H1 (cell line): ENCODE results near the gene SPEN. TPM values are rescaled to one million over a fixed set of nuclear protein-coding genes. Genes with fewer than 3 reads are reported as not detected.

Source experiments
- CTCF ChIA-PET: fragments of 300-600 bp; sonication (Branson Sonifier 250); formaldehyde crosslinking; loops from one replicate; lab custom pipeline; 2021; ENCODE audit not compliant: partially characterized antibody; lab: Charles Lee
- POLR2A ChIA-PET: fragments of 300-600 bp; sonication (Branson Sonifier 250); formaldehyde crosslinking; loops from one replicate; lab custom pipeline; 2021; ENCODE audit warnings: inconsistent platforms; ENCODE audit not compliant: partially characterized antibody; lab: Charles Lee
- DNase-seq, 2 experiments: peaks; one replicate each; pipeline versions ENCODE4 v3.0.0 to v3.0.0-alpha.2; 2010 to 2022; ENCODE audit warnings: low spot score in 2 of 2, low read depth in 1 of 2, mixed read lengths in 1 of 2
- FAIRE-seq: peaks from 2 replicates; lab custom pipeline; 2011; peaks lifted over from hg19 to GRCh38; lab: Jason Lieb, UNC
- H2AFZ ChIP-seq: 2 replicates; pipeline ENCODE4 v1.8.1; 2012; ENCODE audit warnings: low read length, inconsistent platforms
- H2AK5ac ChIP-seq: 2 replicates; pipeline ENCODE4 v1.6.1; 2013; ENCODE audit warnings: low read depth, low read length
- H2BK120ac ChIP-seq: replicated peaks from 2 replicates; pipeline ENCODE3; 2013; ENCODE audit warnings: low read depth, low read length, inconsistent platforms
- H2BK12ac ChIP-seq: 2 replicates; pipeline ENCODE4 v1.6.1; 2013; ENCODE audit warnings: low read depth, low read length
- H2BK15ac ChIP-seq: 2 replicates; pipeline ENCODE4 v1.6.1; 2013; ENCODE audit warnings: low read length
- H2BK20ac ChIP-seq: 2 replicates; pipeline ENCODE4 v1.6.1; 2013; ENCODE audit warnings: low read length
- H2BK5ac ChIP-seq: 2 replicates; pipeline ENCODE4 v1.6.1; 2013; ENCODE audit warnings: low read depth, low read length
- H3K14ac ChIP-seq: 2 replicates; pipeline ENCODE4 v1.6.1; 2013; ENCODE audit warnings: inconsistent platforms; ENCODE audit not compliant: insufficient read length
- H3K18ac ChIP-seq: 2 replicates; pipeline ENCODE4 v1.6.1; 2013; ENCODE audit warnings: low read length; ENCODE audit errors: extremely low read depth
- H3K23ac ChIP-seq: 2 replicates; pipeline ENCODE4 v1.6.1; 2013; ENCODE audit warnings: inconsistent platforms; ENCODE audit not compliant: insufficient read length
- H3K23me2 ChIP-seq: 2 replicates; pipeline ENCODE4 v1.6.1; 2013; ENCODE audit warnings: low read depth, low read length
- H3K27ac ChIP-seq: 2 replicates; pipeline ENCODE4 v1.6.1; 2011; ENCODE audit warnings: low read depth, low read length, inconsistent platforms
- H3K27me3 ChIP-seq, 4 experiments: replicated peaks in 1 of 4; 1 replicate in 1 of 4; 2 replicates in 3 of 4; pipeline versions ENCODE4 v1.6.1 to v1.8.1; 2011 to 2013; ENCODE audit warnings: low read length in 3 of 4, mild to moderate bottlenecking in 3 of 4, inconsistent platforms in 2 of 4, mixed read lengths in 2 of 4, moderate library complexity in 1 of 4; ENCODE audit not compliant: control insufficient read depth in 3 of 4, insufficient read depth in 3 of 4; ENCODE audit errors: extremely low read depth in 1 of 4
- H3K36me3 ChIP-seq, 4 experiments: 2 replicates each; pipeline versions ENCODE4 v1.6.1 to v1.8.1; 2011 to 2013; ENCODE audit warnings: mild to moderate bottlenecking in 4 of 4, low read length in 3 of 4, moderate library complexity in 2 of 4, control low read depth in 1 of 4, inconsistent platforms in 1 of 4; ENCODE audit not compliant: insufficient read depth in 4 of 4, control insufficient read depth in 2 of 4
- H3K4ac ChIP-seq: replicated peaks from 2 replicates; pipeline ENCODE3; 2013; ENCODE audit warnings: low read length, low read depth, mixed read lengths, inconsistent platforms; ENCODE audit not compliant: insufficient read length
- H3K4me1 ChIP-seq, 4 experiments: replicated peaks in 1 of 4; 1 replicate in 1 of 4; 2 replicates in 3 of 4; pipeline versions ENCODE4 v1.6.1 to v1.8.1; 2011 to 2013; ENCODE audit warnings: low read length in 3 of 4, inconsistent platforms in 2 of 4, mixed read lengths in 1 of 4; ENCODE audit not compliant: insufficient read depth in 4 of 4, control insufficient read depth in 3 of 4
- H3K4me2 ChIP-seq, 2 experiments: 2 replicates each; pipeline versions ENCODE4 v1.6.1 to v1.8.1; 2011 to 2013; ENCODE audit warnings: low read depth in 2 of 2, low read length in 2 of 2, control low read depth in 1 of 2, inconsistent platforms in 1 of 2, mild to moderate bottlenecking in 1 of 2; ENCODE audit not compliant: insufficient read depth in 1 of 2
- H3K4me3 ChIP-seq, 4 experiments: fragments of 200-600, 300-600 bp in 1 of 4; sonication (generic), shearing (Covaris generic), sonication (Bioruptor Twin) in 1 of 4; 2 replicates each; pipeline versions ENCODE4 v1.5.1 to v1.8.1; 2011 to 2016; ENCODE audit warnings: low read length in 4 of 4, low read depth in 3 of 4, control low read depth in 2 of 4, inconsistent platforms in 2 of 4, mild to moderate bottlenecking in 2 of 4, mixed read lengths in 1 of 4, moderate library complexity in 1 of 4; ENCODE audit not compliant: insufficient read depth in 2 of 4; ENCODE audit errors: extremely low read depth in 1 of 4
- H3K56ac ChIP-seq: replicated peaks from 2 replicates; pipeline ENCODE3; 2013; ENCODE audit warnings: low read depth, mild to moderate bottlenecking, mixed read lengths, low read length, inconsistent platforms; ENCODE audit not compliant: insufficient read length
- H3K79me1 ChIP-seq: 2 replicates; pipeline ENCODE4 v1.6.1; 2013; ENCODE audit warnings: low read depth, low read length, control low read depth
- H3K79me2 ChIP-seq, 2 experiments: 2 replicates each; pipeline versions ENCODE4 v1.6.1 to v1.8.1; 2012 to 2013; ENCODE audit warnings: low read length in 2 of 2, mild to moderate bottlenecking in 2 of 2, inconsistent platforms in 1 of 2; ENCODE audit not compliant: insufficient read depth in 2 of 2, control insufficient read depth in 1 of 2
- H3K9ac ChIP-seq, 4 experiments: replicated peaks in 1 of 4; 1 replicate in 1 of 4; 2 replicates in 3 of 4; pipeline versions ENCODE4 v1.6.1 to v1.8.1; 2011 to 2013; ENCODE audit warnings: low read depth in 3 of 4, low read length in 3 of 4, control low read depth in 2 of 4, mild to moderate bottlenecking in 2 of 4, moderate library complexity in 2 of 4, inconsistent platforms in 1 of 4; ENCODE audit errors: extremely low read depth in 1 of 4
- H3K9me3 ChIP-seq, 2 experiments: 2 replicates each; pipeline versions ENCODE4 v1.6.1 to v1.8.1; 2012 to 2013; ENCODE audit warnings: mild to moderate bottlenecking in 2 of 2, moderate library complexity in 2 of 2, control low read depth in 1 of 2, inconsistent platforms in 1 of 2, low read depth in 1 of 2, low read length in 1 of 2, mixed read lengths in 1 of 2; ENCODE audit not compliant: insufficient read depth in 2 of 2
- H4K20me1 ChIP-seq, 2 experiments: replicated peaks in 1 of 2; 2 replicates each; pipeline versions ENCODE3 to v1.8.1; 2011 to 2013; ENCODE audit warnings: inconsistent platforms in 2 of 2, low read length in 2 of 2, mild to moderate bottlenecking in 1 of 2; ENCODE audit not compliant: insufficient read depth in 2 of 2, control insufficient read depth in 1 of 2
- H4K5ac ChIP-seq: 2 replicates; pipeline ENCODE4 v1.6.1; 2013; ENCODE audit warnings: low read length, low read depth, mixed read lengths, inconsistent platforms; ENCODE audit not compliant: insufficient read length
- H4K8ac ChIP-seq: 2 replicates; pipeline ENCODE4 v1.8.0; 2013; ENCODE audit warnings: mild to moderate bottlenecking, moderate library complexity, low read length, inconsistent platforms; ENCODE audit not compliant: insufficient read depth; ENCODE audit errors: extremely low read depth
- H4K91ac ChIP-seq: replicated peaks from 2 replicates; pipeline ENCODE3; 2013; ENCODE audit warnings: low read length, mixed read lengths, inconsistent platforms; ENCODE audit not compliant: insufficient read length
- CREB1 ChIP-seq: IDR thresholded peaks from 2 replicates; pipeline ENCODE4 v1.6.1; 2012; ENCODE audit warnings: inconsistent platforms
- RAD21 ChIP-seq, 2 experiments: IDR thresholded peaks in 1 of 2; conservative IDR thresholded peaks in 1 of 2; 2 replicates each; pipeline ENCODE4 v1.6.1; 2011; ENCODE audit warnings: low read depth in 2 of 2, low read length in 2 of 2, improper control_type of control experiment in 1 of 2, inconsistent platforms in 1 of 2, mild to moderate bottlenecking in 1 of 2, moderate library complexity in 1 of 2
- TCF12 ChIP-seq: IDR thresholded peaks from 2 replicates; pipeline ENCODE4 v1.6.1; 2011; ENCODE audit warnings: low read depth, mild to moderate bottlenecking, low read length
- WGBS, 2 experiments: shearing (Covaris generic) in 1 of 2; methylation state at CpG; one replicate each; pipeline versions ENCODE4 v1.1.6 to v1.1.7; 2013 to 2015; ENCODE audit warnings: low lambda C conversion rate in 2 of 2, mixed read lengths in 2 of 2, inconsistent platforms in 1 of 2, low coverage in 1 of 2, missing lambda C conversion rate in 1 of 2; ENCODE audit not compliant: insufficient replicate concordance in 2 of 2, insufficient coverage in 1 of 2, insufficient read length in 1 of 2; ENCODE audit errors: extremely low coverage in 1 of 2, missing lambda C conversion rate in 1 of 2; 5-methylcytosine and 5-hydroxymethylcytosine counted together
- polyA plus RNA-seq, 7 experiments: library from polyadenylated mRNA; depleted of rRNA in 3 of 7; stranded (reverse) in 5 of 7; unstranded in 2 of 7; fragments of >200 nt in 5 of 7; fragments of 200-250 nt in 2 of 7; gene quantifications; 1 replicate in 5 of 7; 2 replicates in 1 of 7; 4 replicates in 1 of 7; pipeline versions ENCODE4 v1.2.1 to v1.2.3, GENCODE V29; 2011 to 2013; ENCODE audit warnings: missing spikeins in 2 of 7, mixed read lengths in 2 of 7
- total RNA-seq: library from RNA; stranded (reverse); fragmentation: NEBNext Ultra II Directional; extraction: Animal tissue kit (Norgen Biotek cat#: 25700); gene quantifications from 2 replicates; pipeline ENCODE4 v1.2.1, GENCODE V29; 2021
- TF ChIP-seq, protein P1 (sequence below), 3 experiments: IDR thresholded peaks; 1 replicate in 2 of 3; 2 replicates in 1 of 3; pipeline versions ENCODE4 v1.5.1 to v1.6.1; 2011; ENCODE audit warnings: low read length in 3 of 3, mild to moderate bottlenecking in 3 of 3, inconsistent platforms in 2 of 3, low read depth in 1 of 3, moderate library complexity in 1 of 3; ENCODE audit not compliant: insufficient read depth in 1 of 3; ENCODE audit errors: control extremely low read depth in 1 of 3

Gene SPEN
- total and polyA plus RNA-seq, 2 of the 8 experiments (the other 6 are each of a cell fraction or from before 2014, with no cell fraction given): 12.5 to 52.1 TPM

DNA sequence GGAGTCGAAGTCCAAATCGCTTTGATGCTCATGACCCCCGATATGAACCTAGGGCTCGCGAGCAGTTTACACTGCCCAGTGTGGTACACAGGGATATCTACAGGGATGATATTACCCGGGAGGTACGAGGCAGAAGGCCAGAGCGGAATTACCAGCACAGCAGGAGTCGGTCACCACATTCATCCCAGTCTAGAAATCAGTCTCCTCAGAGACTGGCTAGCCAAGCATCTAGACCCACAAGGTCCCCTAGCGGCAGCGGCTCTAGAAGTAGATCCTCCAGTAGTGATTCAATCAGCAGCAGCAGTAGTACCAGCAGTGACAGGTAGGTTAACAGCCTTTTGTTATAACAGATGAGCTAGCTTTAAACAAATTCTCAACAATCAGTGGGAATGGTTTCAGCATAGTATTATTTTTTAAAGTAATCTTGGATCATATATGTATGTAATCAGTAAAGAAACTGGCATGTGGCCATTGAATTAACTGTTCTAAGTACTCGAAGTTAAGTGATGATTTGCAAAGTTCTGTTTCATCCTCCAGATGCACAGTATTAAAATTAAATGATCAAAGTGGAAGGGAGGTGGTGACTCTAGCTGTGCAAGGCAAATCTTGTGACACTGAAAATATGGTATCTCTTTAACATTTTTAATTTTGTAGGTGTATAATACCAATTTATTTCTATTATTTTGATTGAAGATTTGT lies 29.0 kb downstream of the SPEN start:
- no peak overlapping the region for H3K56ac ChIP-seq
- no peak overlapping the region for H3K4me2 ChIP-seq
- 89% methylated on average over 12 of the region's 12 CpGs; no CpG with 5 or more reads in 1 of the 2 experiments for WGBS, 2 experiments
- no peaks in the 10 kb centered on the region for H3K4me1 ChIP-seq
- no peak overlapping the region for H3K27ac ChIP-seq
- H3K36me3 ChIP-seq: peaks cover 0 to 26% (median 6%) of the 10 kb centered on the region in 4 experiments; a peak in 4 of 8 replicates
- H2BK15ac ChIP-seq: no peak overlapping the region
- H3K9me3 ChIP-seq: no peaks in the 10 kb centered on the region
- no peak overlapping the region for H3K18ac ChIP-seq
- DNase-seq: peak; percentile 3 to 55
- H2BK5ac ChIP-seq: no peak overlapping the region
- no peak overlapping the region for H2AFZ ChIP-seq
- no peaks in the 10 kb centered on the region for H3K27me3 ChIP-seq
- no peak overlapping the region for H2AK5ac ChIP-seq
- peaks cover 4% of the 10 kb centered on the region for H3K79me1 ChIP-seq
- no peak overlapping the region for H3K4ac ChIP-seq
- no peak overlapping the region for H4K91ac ChIP-seq
- H2BK120ac ChIP-seq: no peak overlapping the region
- peaks cover 4 to 11% of the 10 kb centered on the region in 2 experiments for H4K20me1 ChIP-seq
- H2BK20ac ChIP-seq: no peak overlapping the region
- H3K9ac ChIP-seq: no peak overlapping the region
- H3K23ac ChIP-seq: no peak overlapping the region
- TF ChIP-seq, protein P1, sequence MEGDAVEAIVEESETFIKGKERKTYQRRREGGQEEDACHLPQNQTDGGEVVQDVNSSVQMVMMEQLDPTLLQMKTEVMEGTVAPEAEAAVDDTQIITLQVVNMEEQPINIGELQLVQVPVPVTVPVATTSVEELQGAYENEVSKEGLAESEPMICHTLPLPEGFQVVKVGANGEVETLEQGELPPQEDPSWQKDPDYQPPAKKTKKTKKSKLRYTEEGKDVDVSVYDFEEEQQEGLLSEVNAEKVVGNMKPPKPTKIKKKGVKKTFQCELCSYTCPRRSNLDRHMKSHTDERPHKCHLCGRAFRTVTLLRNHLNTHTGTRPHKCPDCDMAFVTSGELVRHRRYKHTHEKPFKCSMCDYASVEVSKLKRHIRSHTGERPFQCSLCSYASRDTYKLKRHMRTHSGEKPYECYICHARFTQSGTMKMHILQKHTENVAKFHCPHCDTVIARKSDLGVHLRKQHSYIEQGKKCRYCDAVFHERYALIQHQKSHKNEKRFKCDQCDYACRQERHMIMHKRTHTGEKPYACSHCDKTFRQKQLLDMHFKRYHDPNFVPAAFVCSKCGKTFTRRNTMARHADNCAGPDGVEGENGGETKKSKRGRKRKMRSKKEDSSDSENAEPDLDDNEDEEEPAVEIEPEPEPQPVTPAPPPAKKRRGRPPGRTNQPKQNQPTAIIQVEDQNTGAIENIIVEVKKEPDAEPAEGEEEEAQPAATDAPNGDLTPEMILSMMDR (IDR thresholded peaks at IDR 0.05; ENCODE audit: control extremely low read depth in 1 of 3, insufficient read depth in 1 of 3, low read depth in 1 of 3, low read length in 3 of 3): peak in 2 of 3 experiments; percentile 67 to 74; a peak in 3 of 4 replicates
- TF ChIP-seq CREB1 (0 out of 2 replicates have a peak, but pooled peaks have one; percentile 23), TCF12 (no peak), RAD21 (IDR thresholded peaks at IDR 0.05 in 1 of 2, conservative IDR thresholded peaks at IDR 0.05 in 1 of 2; ENCODE audit: low read depth in 2 of 2, low read length in 2 of 2) (peak in 1 of 2 experiments; percentile 44; a peak in 2 of 4 replicates)
- TF ChIP-seq, all 59 proteins: peak for 3
- no peak overlapping the region for H4K5ac ChIP-seq
- no peak overlapping the region for H3K4me3 ChIP-seq
- no peaks in the 10 kb centered on the region for H3K23me2 ChIP-seq
- POLR2A ChIA-PET: interaction anchor here (0.8 kb wide), 1 partner anchor 37 kb away, joined by 3 read pairs; no protein-coding TSS in a partner anchor
- H2BK12ac ChIP-seq: no peak overlapping the region
- H4K8ac ChIP-seq: peak overlapping the region; percentile 76
- CTCF ChIA-PET: interaction anchor here (0.7 to 2.5 kb wide), 22 partner anchors 8 to 116 kb away, joined by 3 to 18 read pairs (median 5); no protein-coding TSS in a partner anchor
- no peak for FAIRE-seq
- H3K14ac ChIP-seq: no peak overlapping the region
- peaks cover 0 to 92% of the 10 kb centered on the region in 2 experiments; a peak in 2 of 4 replicates for H3K79me2 ChIP-seq
